ENCODE measurements around the gene BMPER.

BMPER gene

GRCh38 chr7:33923440-33924229 is 18.3 kb downstream of the BMPER start:
- DNase-seq: no peak

GRCh38 chr7:33926535-33926934 is 21.2 kb downstream of the BMPER start:
- DNase-seq: no peak

- no peak for DNase-seq
Observed at GRCh38 chr7:33928986-33929385, 23.6 kb downstream of the BMPER start.

GRCh38 chr7:33932221-33932620 is 26.9 kb downstream of the BMPER start:
- no peak for DNase-seq

GRCh38 chr7:33932832-33933468 is 27.6 kb downstream of the BMPER start:
- peak; percentile 71 to 84 (median 78) for DNase-seq

- DNase-seq: peak; percentile 18 to 54 (median 38)
Observed at GRCh38 chr7:33933611-33934281, 28.4 kb downstream of the BMPER start.

- DNase-seq: no peak
Observed at GRCh38 chr7:33934391-33934790, 29.1 kb downstream of the BMPER start.

- DNase-seq: no peak
Observed at GRCh38 chr7:33936503-33936902, 31.2 kb downstream of the BMPER start.

GRCh38 chr7:33937871-33938270 is 32.5 kb downstream of the BMPER start:
- no peak for DNase-seq

- no peak for DNase-seq
Observed at GRCh38 chr7:33939121-33939520, 33.8 kb downstream of the BMPER start.

GRCh38 chr7:33940503-33940902 is 35.2 kb downstream of the BMPER start:
- DNase-seq: no peak

- DNase-seq: no peak
Observed at GRCh38 chr7:33941418-33941817, 36.1 kb downstream of the BMPER start.

GRCh38 chr7:33946094-33946699 is 40.9 kb downstream of the BMPER start:
- no peak for DNase-seq

GRCh38 chr7:33950047-33950714 is 44.8 kb downstream of the BMPER start:
- no peak for DNase-seq

GRCh38 chr7:33952824-33953223 is 47.5 kb downstream of the BMPER start:
- DNase-seq: no peak

GRCh38 chr7:33958104-33958503 is 52.8 kb downstream of the BMPER start:
- no peak for DNase-seq

- DNase-seq: no peak
Observed at GRCh38 chr7:33959676-33960075, 54.3 kb downstream of the BMPER start.

GRCh38 chr7:33961948-33962347 is 56.6 kb downstream of the BMPER start:
- DNase-seq: no peak

GRCh38 chr7:33964417-33965182 is 59.3 kb downstream of the BMPER start:
- no peak for DNase-seq

- no peak for DNase-seq
Observed at GRCh38 chr7:33965183-33965744, 59.9 kb downstream of the BMPER start.

- DNase-seq: no peak
Observed at GRCh38 chr7:33968591-33968990, 63.3 kb downstream of the BMPER start.

GRCh38 chr7:33970536-33970935 is 65.2 kb downstream of the BMPER start:
- DNase-seq: no peak
